Measurements from ENCODE around the gene ZNF296.

- TF ChIP-seq CTCF (IDR thresholded peaks at IDR 0.05) (no peak), POLR2A (IDR thresholded peaks at IDR 0.05) (no peak)
These were observed 19.5 kb upstream of the ZNF296 start for GRCh38 chr19:45095496-45096413.
